Astrocyte (in vitro differentiated cells and primary cell): Measurements from ENCODE around the gene UBXN7. TPM values are rescaled to one million over a fixed set of nuclear protein-coding genes. Genes with fewer than 3 reads are reported as not detected.
"Not testable (repeated sequence)": the region's sequence is repeated elsewhere in the genome, so short reads cannot be mapped to it uniquely, and the experiment has no call there.

ENCODE experiments used
- DNase-seq: peaks from one replicate; pipeline ENCODE4 v3.0.0-alpha.2; 2010; ENCODE audit warnings: low read depth
- FAIRE-seq: peaks from 2 replicates; lab custom pipeline; 2011; peaks lifted over from hg19 to GRCh38; lab: Jason Lieb, UNC
- H2AFZ ChIP-seq: 2 replicates; pipeline ENCODE4 v1.6.0; 2012; ENCODE audit warnings: low read depth, low read length, inconsistent platforms
- H3K27ac ChIP-seq: 2 replicates; pipeline ENCODE4 v1.5.1; 2011; ENCODE audit warnings: low read depth, low read length, inconsistent platforms
- H3K27me3 ChIP-seq: 2 replicates; pipeline ENCODE4 v1.6.0; 2011; ENCODE audit warnings: low read length, inconsistent platforms; ENCODE audit not compliant: insufficient read depth
- H3K36me3 ChIP-seq: 2 replicates; pipeline ENCODE4 v1.5.1; 2011; ENCODE audit warnings: low read length, inconsistent platforms; ENCODE audit not compliant: insufficient read depth
- H3K4me1 ChIP-seq: 2 replicates; pipeline ENCODE4 v1.5.1; 2011; ENCODE audit warnings: low read length, inconsistent platforms; ENCODE audit not compliant: insufficient read depth
- H3K4me2 ChIP-seq: 2 replicates; pipeline ENCODE4 v1.6.0; 2012; ENCODE audit warnings: low read length, inconsistent platforms
- H3K4me3 ChIP-seq: 2 replicates; pipeline ENCODE4 v1.5.1; 2011; ENCODE audit warnings: low read depth, mild to moderate bottlenecking, low read length, inconsistent platforms; ENCODE audit not compliant: insufficient read depth
- H3K79me2 ChIP-seq: 2 replicates; pipeline ENCODE4 v1.6.0; 2012; ENCODE audit warnings: mild to moderate bottlenecking, low read length, inconsistent platforms; ENCODE audit not compliant: insufficient read depth
- H3K9ac ChIP-seq: 2 replicates; pipeline ENCODE4 v1.6.0; 2012; ENCODE audit warnings: mild to moderate bottlenecking, low read length, inconsistent platforms
- H3K9me3 ChIP-seq: 2 replicates; pipeline ENCODE4 v1.5.1; 2012; ENCODE audit warnings: low read depth, mild to moderate bottlenecking, low read length, inconsistent platforms; ENCODE audit not compliant: insufficient read depth
- H4K20me1 ChIP-seq: 2 replicates; pipeline ENCODE4 v1.6.0; 2012; ENCODE audit warnings: low read length, inconsistent platforms; ENCODE audit not compliant: insufficient read depth
- H3K27ac Mint-ChIP-seq: one replicate; pipeline ENCODE4 v1.8.0; 2021; ENCODE audit warnings: mild to moderate bottlenecking, mixed read lengths; ENCODE audit not compliant: unreplicated experiment
- H3K27me3 Mint-ChIP-seq: one replicate; pipeline ENCODE4 v1.8.0; 2021; ENCODE audit warnings: low read depth, mixed read lengths; ENCODE audit not compliant: unreplicated experiment
- H3K36me3 Mint-ChIP-seq: one replicate; pipeline ENCODE4 v1.8.0; 2021; ENCODE audit warnings: low read depth, mixed read lengths; ENCODE audit not compliant: unreplicated experiment
- H3K4me1 Mint-ChIP-seq: one replicate; pipeline ENCODE4 v1.8.0; 2021; ENCODE audit warnings: low read depth, mixed read lengths; ENCODE audit not compliant: unreplicated experiment
- H3K4me3 Mint-ChIP-seq: one replicate; pipeline ENCODE4 v1.8.0; 2021; ENCODE audit warnings: mild to moderate bottlenecking, moderate library complexity, mixed read lengths; ENCODE audit not compliant: unreplicated experiment
- H3K9me3 Mint-ChIP-seq: one replicate; pipeline ENCODE4 v1.8.0; 2021; ENCODE audit warnings: mild to moderate bottlenecking, mixed read lengths; ENCODE audit not compliant: unreplicated experiment
- CTCF ChIP-seq: IDR thresholded peaks from 2 replicates; pipeline ENCODE4 v1.5.1; 2011; ENCODE audit warnings: low read depth, mild to moderate bottlenecking, inconsistent platforms, low read length, moderate library complexity; ENCODE audit not compliant: insufficient read depth
- EZH2 ChIP-seq: IDR thresholded peaks from 2 replicates; pipeline ENCODE4 v1.6.1; 2012; ENCODE audit warnings: mild to moderate bottlenecking, low read length, inconsistent platforms; ENCODE audit not compliant: insufficient read depth
- total RNA-seq: library from RNA; stranded (reverse); gene quantifications from 2 replicates; pipeline ENCODE4 v1.2.1, GENCODE V29; 2021

The UBXN7 gene
- total RNA-seq, 1 donor from 2014 or later, result 90.9 TPM

GRCh38 chr3:196320137-196320536, 112.1 kb downstream of the UBXN7 start:
- Mint-ChIP-seq H3K9me3 (peaks cover 1% of the 10 kb centered on the region), H3K4me1 (no peaks in the 10 kb centered on the region), H3K27me3 (peaks cover 6% of the 10 kb centered on the region), H3K4me3 (no peak overlapping the region), H3K27ac (no peak overlapping the region), H3K36me3 (no peaks in the 10 kb centered on the region)
- TF ChIP-seq CTCF (no peak), EZH2 (no peak)
- H3K9me3 ChIP-seq, result no peaks in the 10 kb centered on the region
- FAIRE-seq (no peak), DNase-seq (no peak)
- H3K4me2 ChIP-seq, result no peak overlapping the region
- no peaks in the 10 kb centered on the region for H3K27me3 ChIP-seq
- no peak overlapping the region for H3K4me3 ChIP-seq
- peak overlapping the region; percentile 69 for H2AFZ ChIP-seq
- no peak overlapping the region for H3K27ac ChIP-seq
- H4K20me1 ChIP-seq, result no peaks in the 10 kb centered on the region
- no peak overlapping the region for H3K9ac ChIP-seq
- peaks cover 8% of the 10 kb centered on the region for H3K4me1 ChIP-seq
- peaks cover 9% of the 10 kb centered on the region for H3K79me2 ChIP-seq
- no peaks in the 10 kb centered on the region for H3K36me3 ChIP-seq

GRCh38 chr3:196317687-196318467, 114.3 kb downstream of the UBXN7 start, which contains the start of gene DYNLT2B:
Gene DYNLT2B (minus strand): TSS chr3:196318240. CDS start chr3:196318152, 88 bp downstream.
- Histone ChIP-seq H3K4me1 (peaks cover 8% of the 10 kb centered on the region), H3K36me3 (no peaks in the 10 kb centered on the region), H4K20me1 (no peaks in the 10 kb centered on the region), H3K79me2 (peaks cover 9% of the 10 kb centered on the region), H3K9me3 (no peaks in the 10 kb centered on the region), H3K9ac (peak within 1 kb of the TSS; percentile 98), H3K27me3 (no peaks in the 10 kb centered on the region), H3K4me2 (peak within 1 kb of the TSS; percentile 95), H3K4me3 (peak within 1 kb of the TSS; percentile 96), H2AFZ (peak within 1 kb of the TSS; percentile 100), H3K27ac (peak within 1 kb of the TSS; percentile 93)
- Mint-ChIP-seq H3K27me3 (no peaks in the 10 kb centered on the region), H3K36me3 (peaks cover 3% of the 10 kb centered on the region), H3K4me1 (no peaks in the 10 kb centered on the region), H3K4me3 (peak within 1 kb of the TSS; percentile 90), H3K9me3 (no peaks in the 10 kb centered on the region), H3K27ac (peak within 1 kb of the TSS; percentile 96)
- DNase-seq (peak; percentile 79), FAIRE-seq (no peak)
- no peak for TF ChIP-seq EZH2
- TF ChIP-seq CTCF, result no peak

DNA sequence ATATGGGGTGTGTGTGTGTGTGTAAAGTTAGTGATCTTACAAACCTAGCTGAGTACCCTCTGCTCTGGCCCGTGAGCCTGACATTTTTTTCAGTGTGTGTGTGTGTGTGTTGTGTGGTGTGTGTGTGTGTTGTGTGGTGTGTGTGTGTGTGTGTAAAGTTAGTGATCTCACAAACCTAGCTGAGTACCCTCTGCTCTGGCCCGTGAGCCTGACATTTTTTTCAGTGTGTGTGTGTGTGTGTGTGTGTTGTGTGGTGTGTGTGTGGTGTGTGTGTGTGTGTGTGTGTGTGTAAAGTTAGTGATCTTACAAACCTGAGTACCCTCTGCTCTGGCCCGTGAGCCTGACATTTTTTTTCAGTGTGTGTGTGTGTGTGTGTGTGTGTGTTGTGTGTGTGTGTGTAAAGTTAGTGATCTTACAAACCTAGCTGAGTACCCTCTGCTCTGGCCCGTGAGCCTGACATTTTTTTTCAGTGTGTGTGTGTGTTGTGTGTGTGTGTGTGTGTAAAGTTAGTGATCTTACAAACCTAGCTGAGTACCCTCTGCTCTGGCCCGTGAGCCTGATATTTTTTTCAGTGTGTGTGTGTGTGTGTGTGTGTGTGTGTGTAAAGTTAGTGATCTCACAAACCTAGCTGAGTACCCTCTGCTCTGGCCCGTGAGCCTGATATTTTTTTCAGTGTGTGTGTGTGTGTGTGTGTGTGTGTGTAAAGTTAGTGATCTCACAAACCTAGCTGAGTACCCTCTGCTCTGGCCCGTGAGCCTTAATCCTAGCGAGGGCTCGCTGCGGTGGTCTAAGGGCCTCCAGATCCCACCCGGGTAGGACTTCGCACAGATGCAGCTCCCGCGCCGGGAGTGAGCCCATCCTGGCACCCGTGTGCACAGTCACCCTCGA, 115.2 kb downstream of the UBXN7 start:
- FAIRE-seq, H3K4me1 ChIP-seq, H3K27me3 ChIP-seq, H3K9me3 ChIP-seq, H3K27me3 Mint-ChIP-seq, H3K79me2 ChIP-seq, H4K20me1 ChIP-seq, H3K36me3 Mint-ChIP-seq, H3K9me3 Mint-ChIP-seq, H3K4me1 Mint-ChIP-seq, H3K36me3 ChIP-seq: not testable (repeated sequence)
- peak; percentile 18 for DNase-seq
- H3K9ac ChIP-seq, result peak overlapping the region; percentile 98
- Mint-ChIP-seq H3K4me3 (peak overlapping the region; percentile 88), H3K27ac (peak overlapping the region; percentile 47)
- peak overlapping the region; percentile 93 for H3K27ac ChIP-seq
- H3K4me2 ChIP-seq, result peak overlapping the region; percentile 95
- peak overlapping the region; percentile 96 for H3K4me3 ChIP-seq
- H2AFZ ChIP-seq, result peak overlapping the region; percentile 100
